ENCODE results near the gene TBXT. TPM values are rescaled to one million over a fixed set of nuclear protein-coding genes. Genes with fewer than 3 reads are reported as not detected.

The TBXT gene
- total RNA-seq, 1 experiment from 2014 or later = 0.31 TPM

- Histone ChIP-seq H2BK12ac (ENCODE audit: insufficient read length, low read depth, low read length) (no peak overlapping the region), H3K18ac (ENCODE audit: insufficient read length, low read depth, low read length) (no peak overlapping the region), H3K23me2 (ENCODE audit: insufficient read length, low read depth, low read length, poor library complexity, severe bottlenecking) (peaks cover 9% of the 10 kb centered on the region), H3K27me3 (ENCODE audit: insufficient read depth, low read length) (peaks cover 38% of the 10 kb centered on the region), H3K14ac (ENCODE audit: insufficient read depth, low read length) (no peak overlapping the region), H3K4me2 (ENCODE audit: insufficient read depth, insufficient read length, low read length) (no peak overlapping the region), H3K27ac (ENCODE audit: insufficient read length, low read depth, low read length) (no peak overlapping the region), H3K79me2 (ENCODE audit: insufficient read depth, low read length) (no peaks in the 10 kb centered on the region), H3K79me1 (ENCODE audit: insufficient read depth, low read depth, low read length, poor library complexity, severe bottlenecking) (no peaks in the 10 kb centered on the region), H3K56ac (ENCODE audit: insufficient read length, low read depth, low read length) (no peak overlapping the region), H2BK120ac (ENCODE audit: low read depth, low read length, poor library complexity, severe bottlenecking) (no peak overlapping the region), H3K9me3 (ENCODE audit: control insufficient read depth, low read depth, low read length) (no peaks in the 10 kb centered on the region), H3K9ac (ENCODE audit: extremely low read depth, insufficient read length, low read length) (no peak overlapping the region), H2BK15ac (ENCODE audit: low read depth, low read length) (no peak overlapping the region), H4K8ac (replicated peaks; ENCODE audit: insufficient read length, low read depth, low read length) (no peak overlapping the region), H2BK20ac (ENCODE audit: low read depth, low read length, poor library complexity, severe bottlenecking) (no peak overlapping the region), H3K4me1 (ENCODE audit: insufficient read depth, low read length) (no peaks in the 10 kb centered on the region; the same call in 1 of the 2 replicates), H4K20me1 (ENCODE audit: control insufficient read depth, insufficient read depth, insufficient read length) (no peaks in the 10 kb centered on the region), H4K5ac (ENCODE audit: insufficient read length, low read depth, low read length) (no peak overlapping the region), H2AK5ac (ENCODE audit: insufficient read length, low read length) (no peak overlapping the region), H3T11ph (ENCODE audit: low read length) (no peak overlapping the region), H4K91ac (ENCODE audit: insufficient read length, low read depth, low read length) (no peak overlapping the region), H3K4ac (ENCODE audit: low read depth, low read length) (no peak overlapping the region), H3K23ac (ENCODE audit: insufficient read length, low read depth, low read length) (no peak overlapping the region), H2AFZ (ENCODE audit: low read length) (no peak overlapping the region), H2BK5ac (ENCODE audit: insufficient read length, low read length) (no peak overlapping the region)
- H3K9me3 Mint-ChIP-seq = peaks cover 0 to 4% of the 10 kb centered on the region in 2 experiments; a peak in 1 of 5 replicates
- no peak for TF ChIP-seq CTCF (conservative IDR thresholded peaks at IDR 0.05)
- no peak for DNase-seq
- peaks cover 21% of the 10 kb centered on the region for H3K27me3 Mint-ChIP-seq (ENCODE audit: low read depth)
- H3K27ac Mint-ChIP-seq = no peak overlapping the region
- WGBS (ENCODE audit: extremely low coverage, insufficient read length, low lambda C conversion rate) = no CpG with 5 or more reads among the region's 5 CpGs
- H3K4me1 Mint-ChIP-seq = peaks cover 12 to 13% of the 10 kb centered on the region in 2 experiments
- no peaks in the 10 kb centered on the region for H3K36me3 Mint-ChIP-seq (ENCODE audit: insufficient read depth in 1 of 3, low read depth in 3 of 3)
- no peak overlapping the region for H3K4me3 Mint-ChIP-seq
These were observed 6.4 kb upstream of the TBXT start for GRCh38 chr6:166174031-166174430.
